ENCODE measurements around the gene ZBTB16.

The ZBTB16 gene

GRCh38 chr11:114164546-114164945 lies 105.0 kb downstream of the ZBTB16 start:
- DNase-seq (ENCODE audit: low read depth in 2 of 2, low spot score in 1 of 2), result no peak

GRCh38 chr11:114165326-114166230 lies 106.1 kb downstream of the ZBTB16 start:
- no peak for DNase-seq (ENCODE audit: low read depth in 2 of 2, low spot score in 1 of 2)

GRCh38 chr11:114166362-114166761 lies 106.9 kb downstream of the ZBTB16 start:
- DNase-seq (ENCODE audit: low read depth in 2 of 2, low spot score in 1 of 2), result no peak

GRCh38 chr11:114166897-114167323 lies 107.4 kb downstream of the ZBTB16 start:
- no peak for DNase-seq (ENCODE audit: low read depth in 2 of 2, low spot score in 1 of 2)

- no peak for DNase-seq (ENCODE audit: low read depth in 2 of 2, low spot score in 1 of 2)
Measured at GRCh38 chr11:114167355-114167754, 107.8 kb downstream of the ZBTB16 start.

- no peak for DNase-seq (ENCODE audit: low read depth in 2 of 2, low spot score in 1 of 2)
Measured at GRCh38 chr11:114167771-114168448, 108.4 kb downstream of the ZBTB16 start.

- no peak for DNase-seq (ENCODE audit: low read depth in 2 of 2, low spot score in 1 of 2)
Measured at GRCh38 chr11:114168691-114169090, 109.2 kb downstream of the ZBTB16 start.

GRCh38 chr11:114169321-114169749 lies 109.8 kb downstream of the ZBTB16 start:
- DNase-seq (ENCODE audit: low read depth in 2 of 2, low spot score in 1 of 2), result no peak

GRCh38 chr11:114169821-114170220 lies 110.3 kb downstream of the ZBTB16 start:
- DNase-seq (ENCODE audit: low read depth in 2 of 2, low spot score in 1 of 2), result no peak

- no peak for DNase-seq (ENCODE audit: low read depth in 2 of 2, low spot score in 1 of 2)
Measured at GRCh38 chr11:114170226-114170625, 110.7 kb downstream of the ZBTB16 start.

GRCh38 chr11:114171257-114172054 lies 111.9 kb downstream of the ZBTB16 start:
- no peak for DNase-seq (ENCODE audit: low read depth in 2 of 2, low spot score in 1 of 2)

- DNase-seq (ENCODE audit: low read depth in 2 of 2, low spot score in 1 of 2), result no peak
Measured at GRCh38 chr11:114172055-114172861, 112.7 kb downstream of the ZBTB16 start.

GRCh38 chr11:114172871-114173444 lies 113.4 kb downstream of the ZBTB16 start:
- DNase-seq (ENCODE audit: low read depth in 2 of 2, low spot score in 1 of 2), result no peak

- DNase-seq (ENCODE audit: low read depth in 2 of 2, low spot score in 1 of 2), result no peak
Measured at GRCh38 chr11:114173843-114174242, 114.3 kb downstream of the ZBTB16 start.

- no peak for DNase-seq (ENCODE audit: low read depth in 2 of 2, low spot score in 1 of 2)
Measured at GRCh38 chr11:114174712-114175495, 115.4 kb downstream of the ZBTB16 start.

GRCh38 chr11:114175706-114176105 lies 116.2 kb downstream of the ZBTB16 start:
- no peak for DNase-seq (ENCODE audit: low read depth in 2 of 2, low spot score in 1 of 2)

GRCh38 chr11:114176321-114176720 lies 116.8 kb downstream of the ZBTB16 start:
- DNase-seq (ENCODE audit: low read depth in 2 of 2, low spot score in 1 of 2), result no peak

- DNase-seq (ENCODE audit: low read depth in 2 of 2, low spot score in 1 of 2), result no peak
Measured at GRCh38 chr11:114178656-114179055, 119.1 kb downstream of the ZBTB16 start.

GRCh38 chr11:114179234-114179941 lies 119.9 kb downstream of the ZBTB16 start:
- DNase-seq (ENCODE audit: low read depth in 2 of 2, low spot score in 1 of 2), result no peak

All from stimulated activated CD8-positive, alpha-beta memory T cell treated with anti-CD3 and anti-CD28 coated beads, Interleukin-4, amount 100 ng/mL, for 1 hour (primary cell).